ENCODE measurements around the gene MAGI2.
"Not testable (repeated sequence)": the region's sequence is repeated elsewhere in the genome, so short reads cannot be mapped to it uniquely, and the experiment has no call there.

Gene MAGI2

GRCh38 chr7:78594156-78594555 lies 859.3 kb downstream of the MAGI2 start:
- Histone ChIP-seq H3K36me3 (ENCODE audit: low read depth) (no peaks in the 10 kb centered on the region), H3K4me3 (ENCODE audit: severe bottlenecking) (no peak overlapping the region), H3K27me3 (ENCODE audit: insufficient read depth, poor library complexity, severe bottlenecking) (no peaks in the 10 kb centered on the region), H3K27ac (ENCODE audit: poor library complexity, severe bottlenecking) (no peak overlapping the region), H3K4me1 (ENCODE audit: insufficient read depth, poor library complexity, severe bottlenecking) (no peaks in the 10 kb centered on the region), H3K9me3 (ENCODE audit: severe bottlenecking) (no peaks in the 10 kb centered on the region)
- DNase-seq (ENCODE audit: low spot score) (no peak), ATAC-seq (ENCODE audit: low read depth) (no peak)
- TF ChIP-seq CTCF (IDR thresholded peaks at IDR 0.05; ENCODE audit: poor library complexity, severe bottlenecking) = no peak

- Histone ChIP-seq H3K36me3 (ENCODE audit: low read depth) (no peaks in the 10 kb centered on the region), H3K4me1 (ENCODE audit: insufficient read depth, poor library complexity, severe bottlenecking) (no peaks in the 10 kb centered on the region), H3K27me3 (ENCODE audit: insufficient read depth, poor library complexity, severe bottlenecking) (no peaks in the 10 kb centered on the region), H3K4me3 (ENCODE audit: severe bottlenecking) (no peak overlapping the region), H3K9me3 (ENCODE audit: severe bottlenecking) (no peaks in the 10 kb centered on the region), H3K27ac (ENCODE audit: poor library complexity, severe bottlenecking) (no peak overlapping the region)
- ATAC-seq (ENCODE audit: low read depth) (no peak), DNase-seq (ENCODE audit: low spot score) (no peak)
- no peak for TF ChIP-seq CTCF (IDR thresholded peaks at IDR 0.05; ENCODE audit: poor library complexity, severe bottlenecking)
Observed at GRCh38 chr7:78588393-78588792, 865.1 kb downstream of the MAGI2 start.

GRCh38 chr7:78587443-78588044 lies 865.9 kb downstream of the MAGI2 start:
- H3K4me3 ChIP-seq (ENCODE audit: severe bottlenecking) = no peak overlapping the region
- TF ChIP-seq CTCF (IDR thresholded peaks at IDR 0.05; ENCODE audit: poor library complexity, severe bottlenecking) = peak; percentile 61
- no peaks in the 10 kb centered on the region for H3K4me1 ChIP-seq (ENCODE audit: insufficient read depth, poor library complexity, severe bottlenecking)
- no peaks in the 10 kb centered on the region for H3K27me3 ChIP-seq (ENCODE audit: insufficient read depth, poor library complexity, severe bottlenecking)
- no peaks in the 10 kb centered on the region for H3K36me3 ChIP-seq (ENCODE audit: low read depth)
- no peak for ATAC-seq (ENCODE audit: low read depth)
- H3K27ac ChIP-seq (ENCODE audit: poor library complexity, severe bottlenecking) = no peak overlapping the region
- no peak for DNase-seq (ENCODE audit: low spot score)
- H3K9me3 ChIP-seq (ENCODE audit: severe bottlenecking) = no peaks in the 10 kb centered on the region

- H3K4me3 ChIP-seq (ENCODE audit: severe bottlenecking) = no peak overlapping the region
- H3K4me1 ChIP-seq (ENCODE audit: insufficient read depth, poor library complexity, severe bottlenecking) = no peaks in the 10 kb centered on the region
- no peaks in the 10 kb centered on the region for H3K9me3 ChIP-seq (ENCODE audit: severe bottlenecking)
- H3K27me3 ChIP-seq (ENCODE audit: insufficient read depth, poor library complexity, severe bottlenecking) = no peaks in the 10 kb centered on the region
- no peak for DNase-seq (ENCODE audit: low spot score)
- no peak overlapping the region for H3K27ac ChIP-seq (ENCODE audit: poor library complexity, severe bottlenecking)
- no peak for ATAC-seq (ENCODE audit: low read depth)
- no peaks in the 10 kb centered on the region for H3K36me3 ChIP-seq (ENCODE audit: low read depth)
- no peak for TF ChIP-seq CTCF (IDR thresholded peaks at IDR 0.05; ENCODE audit: poor library complexity, severe bottlenecking)
Observed at GRCh38 chr7:78585980-78586379, 867.5 kb downstream of the MAGI2 start.

- no peaks in the 10 kb centered on the region for H3K9me3 ChIP-seq (ENCODE audit: severe bottlenecking)
- no peaks in the 10 kb centered on the region for H3K27me3 ChIP-seq (ENCODE audit: insufficient read depth, poor library complexity, severe bottlenecking)
- no peak overlapping the region for H3K4me3 ChIP-seq (ENCODE audit: severe bottlenecking)
- no peak for DNase-seq (ENCODE audit: low spot score)
- TF ChIP-seq CTCF (IDR thresholded peaks at IDR 0.05; ENCODE audit: poor library complexity, severe bottlenecking) = no peak
- ATAC-seq (ENCODE audit: low read depth) = no peak
- H3K4me1 ChIP-seq (ENCODE audit: insufficient read depth, poor library complexity, severe bottlenecking) = no peaks in the 10 kb centered on the region
- H3K27ac ChIP-seq (ENCODE audit: poor library complexity, severe bottlenecking) = no peak overlapping the region
- no peaks in the 10 kb centered on the region for H3K36me3 ChIP-seq (ENCODE audit: low read depth)
Observed at GRCh38 chr7:78578686-78579085, 874.8 kb downstream of the MAGI2 start.

GRCh38 chr7:78577174-78577952 lies 876.1 kb downstream of the MAGI2 start:
- not testable (repeated sequence) for H3K4me1 ChIP-seq (ENCODE audit: insufficient read depth, poor library complexity, severe bottlenecking); H3K27ac ChIP-seq (ENCODE audit: poor library complexity, severe bottlenecking); H3K27me3 ChIP-seq (ENCODE audit: insufficient read depth, poor library complexity, severe bottlenecking); H3K36me3 ChIP-seq (ENCODE audit: low read depth); DNase-seq (ENCODE audit: low spot score); ATAC-seq (ENCODE audit: low read depth); H3K9me3 ChIP-seq (ENCODE audit: severe bottlenecking); H3K4me3 ChIP-seq (ENCODE audit: severe bottlenecking)
